OCI-LY7 (cell line): Measurements from ENCODE around the gene INSL3. TPM values are rescaled to one million over a fixed set of nuclear protein-coding genes. Genes with fewer than 3 reads are reported as not detected.

Source experiments
- BruUV-seq: library from RNA; stranded (reverse); fragments of 400-500 nt; replicated peaks from 2 replicates; lab custom pipeline; 2021; lab: Mats Ljungman, UMichigan
- CTCF ChIA-PET: fragments of 300-600 bp; sonication (Branson Sonifier 250); formaldehyde crosslinking; loops from one replicate; lab custom pipeline; 2022; ENCODE audit warnings: antibody characterized with exemption; ENCODE audit not compliant: unreplicated experiment; lab: Charles Lee
- POLR2A ChIA-PET: fragments of 300-600 bp; sonication (Branson Sonifier 250); formaldehyde crosslinking; loops from one replicate; lab custom pipeline; 2022; ENCODE audit warnings: antibody characterized with exemption; lab: Charles Lee
- DNase-seq: peaks from one replicate; pipeline ENCODE4 v3.0.0-alpha.2; 2015; ENCODE audit warnings: low spot score
- H2AFZ ChIP-seq: fragments of 200-600 bp; sonication (generic), shearing (Covaris generic); 2 replicates; pipeline ENCODE4 v1.6.1; 2014; ENCODE audit warnings: mild to moderate bottlenecking, antibody characterized with exemption, low read length, moderate library complexity
- H3K27ac ChIP-seq: fragments of 200-600 bp; sonication (generic); 2 replicates; pipeline ENCODE4 v1.5.1; 2014; ENCODE audit warnings: mixed run types, low read depth, mild to moderate bottlenecking, moderate library complexity, low read length, inconsistent platforms; ENCODE audit not compliant: poor library complexity, severe bottlenecking
- H3K36me3 ChIP-seq: fragments of 200-600 bp; sonication (generic); 2 replicates; pipeline ENCODE4 v1.6.1; 2014; ENCODE audit warnings: mild to moderate bottlenecking, antibody characterized with exemption, low read length, moderate library complexity, mixed read lengths; ENCODE audit not compliant: insufficient read depth
- H3K4me1 ChIP-seq: fragments of 200-600 bp; sonication (generic); 2 replicates; pipeline ENCODE4 v1.5.1; 2014; ENCODE audit warnings: mild to moderate bottlenecking, low read length; ENCODE audit not compliant: insufficient read depth, poor library complexity, severe bottlenecking
- H3K4me2 ChIP-seq: fragments of 200-600 bp; sonication (generic); 2 replicates; pipeline ENCODE4 v1.6.1; 2014; ENCODE audit warnings: mild to moderate bottlenecking, low read length
- H3K4me3 ChIP-seq: fragments of 200-600 bp; sonication (generic); 2 replicates; pipeline ENCODE4 v1.5.1; 2014; ENCODE audit warnings: mild to moderate bottlenecking, low read depth, low read length; ENCODE audit not compliant: poor library complexity, severe bottlenecking
- H3K79me2 ChIP-seq: fragments of 200-600 bp; sonication (generic); 2 replicates; pipeline ENCODE4 v1.6.1; 2016; ENCODE audit warnings: low read depth, mild to moderate bottlenecking, low read length, moderate library complexity, mixed read lengths; ENCODE audit not compliant: insufficient read depth
- H3K9me2 ChIP-seq: fragments of 200-600 bp; sonication (generic); 2 replicates; pipeline ENCODE4 v1.6.1; 2016; ENCODE audit warnings: mild to moderate bottlenecking, low read length, mixed read lengths; ENCODE audit not compliant: insufficient read depth
- H3K9me3 ChIP-seq: fragments of 200-600 bp; sonication (generic); 2 replicates; pipeline ENCODE4 v1.6.1; 2014; ENCODE audit warnings: mild to moderate bottlenecking, mixed run types, low read length, mixed read lengths
- H4K20me1 ChIP-seq: fragments of 200-600 bp; sonication (generic); 2 replicates; pipeline ENCODE4 v1.6.1; 2014; ENCODE audit warnings: mild to moderate bottlenecking, antibody characterized with exemption, low read length, moderate library complexity, mixed read lengths; ENCODE audit not compliant: insufficient read depth
- CTCF ChIP-seq: fragments of 200-600 bp; sonication (generic); conservative IDR thresholded peaks from 2 replicates; pipeline ENCODE4 v1.5.1; 2014; ENCODE audit warnings: mild to moderate bottlenecking, antibody characterized with exemption, low read length, moderate library complexity, mixed read lengths
- EZH2phosphoT487 ChIP-seq: fragments of 200-600 bp; sonication (generic); IDR thresholded peaks from 2 replicates; pipeline ENCODE4 v1.6.1; 2018; ENCODE audit warnings: low read depth, borderline replicate concordance, mild to moderate bottlenecking, mixed run types, antibody characterized with exemption, low read length, moderate library complexity, mixed read lengths
- intact Hi-C: fragments of 100-400 bp; cut with micrococcal nuclease; formaldehyde crosslinking; loops from one replicate; pipeline ENCODE4 v1.10.0; 2022; ENCODE audit not compliant: unreplicated experiment
- total RNA-seq, 2 experiments: library from RNA; depleted of rRNA in 1 of 2; stranded (reverse); fragments of >200 nt in 1 of 2; shearing (Covaris generic) in 1 of 2; gene quantifications; 2 replicates each; pipeline ENCODE4 v1.2.3, GENCODE V29; 2014 to 2022

Gene INSL3
- total RNA-seq, 2 experiments from 2014 or later, result 0.25 to 0.38 TPM

DNA sequence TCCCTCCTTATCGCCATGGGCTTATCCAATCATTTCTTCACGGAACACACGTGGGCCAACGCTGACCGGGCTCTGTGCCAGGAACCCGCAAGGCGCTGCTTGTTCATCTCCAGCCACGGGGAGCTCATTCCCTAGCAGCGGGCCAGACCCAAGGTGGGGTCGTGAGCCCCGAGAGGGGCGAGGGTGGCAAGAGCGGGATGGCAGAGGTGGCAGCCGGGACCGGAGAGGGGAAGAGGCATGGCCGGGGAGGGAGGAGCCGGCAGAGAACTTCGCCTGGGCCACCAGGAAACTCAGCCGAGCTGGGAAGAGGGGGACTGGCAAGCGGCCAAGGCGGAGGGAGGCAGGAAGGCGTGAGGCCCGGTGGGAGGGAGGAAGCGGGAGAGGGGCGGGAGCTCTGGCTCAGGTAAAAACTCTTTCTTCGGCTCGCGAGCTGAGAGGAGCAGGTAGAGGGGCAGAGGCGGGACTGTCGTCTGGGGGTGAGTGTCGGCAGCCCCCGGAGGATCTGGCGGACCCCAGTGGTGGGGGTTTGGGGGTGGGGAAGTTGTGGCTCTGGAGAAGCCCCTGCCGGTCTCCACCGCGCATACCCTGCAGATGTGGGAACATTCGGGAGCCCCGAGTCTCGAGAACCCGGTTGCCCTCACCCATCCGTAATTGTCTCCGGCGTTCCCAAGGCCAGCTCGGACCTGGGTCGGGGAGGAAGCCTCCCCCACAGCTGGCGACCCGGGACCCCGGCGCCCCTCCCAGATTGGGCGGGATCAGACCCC lies 26.4 kb downstream of the INSL3 start, which contains the start of gene B3GNT3:
TSS of gene B3GNT3 (plus strand) at position 408 of the 764 bp plus-strand sequence. CDS start 12,670 bp downstream, outside the sequence.
- intact Hi-C loops, result no loop called here

DNA sequence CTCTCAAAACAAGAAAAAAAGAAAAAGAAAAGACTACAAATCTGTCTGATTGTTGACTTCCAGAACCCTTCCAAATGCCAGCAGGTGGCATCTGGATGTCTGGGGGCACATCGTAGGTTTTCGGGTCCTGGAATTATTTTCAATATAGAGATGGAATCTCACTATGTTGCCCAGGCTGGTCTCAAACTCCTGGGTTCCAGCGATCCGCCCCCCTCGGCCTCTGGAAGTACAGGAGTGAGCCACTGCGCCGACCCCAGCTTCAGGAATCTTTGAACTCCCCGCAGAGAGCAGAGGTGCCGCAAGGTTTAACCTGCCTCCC lies 26.9 kb downstream of the INSL3 start:
- Histone ChIP-seq H3K9me2 (no peaks in the 10 kb centered on the region), H2AFZ (no peak overlapping the region), H3K36me3 (0 out of 2 replicates have a peak, but pooled peaks cover under 1% of the 10 kb centered on the region), H3K4me2 (no peak overlapping the region), H3K9me3 (no peaks in the 10 kb centered on the region), H3K4me3 (no peak overlapping the region), H4K20me1 (no peaks in the 10 kb centered on the region), H3K27ac (no peak overlapping the region), H3K79me2 (no peaks in the 10 kb centered on the region), H3K4me1 (peaks cover 4% of the 10 kb centered on the region)
- POLR2A ChIA-PET, result no interaction called here
- TF ChIP-seq CTCF, result no peak
- no peak for TF ChIP-seq EZH2phosphoT487
- intact Hi-C loops, result no loop called here
- no TSS peak for BruUV-seq
- CTCF ChIA-PET, result no interaction called here
- no peak for DNase-seq

More for the DNA sequence above, 26.4 kb downstream of the INSL3 start, which contains the start of gene B3GNT3:
- no peaks in the 10 kb centered on the region for H4K20me1 ChIP-seq
- no peak for TF ChIP-seq EZH2phosphoT487
- TF ChIP-seq CTCF, result no peak
- no peak for DNase-seq
- H3K27ac ChIP-seq, result no peak within 1 kb of the TSS
- H3K4me2 ChIP-seq, result no peak within 1 kb of the TSS
- POLR2A ChIA-PET, result no interaction called here
- BruUV-seq, result no TSS peak
- CTCF ChIA-PET, result no interaction called here
- no peaks in the 10 kb centered on the region for H3K79me2 ChIP-seq
- H2AFZ ChIP-seq, result no peak within 1 kb of the TSS
- H3K36me3 ChIP-seq, result no peaks in the 10 kb centered on the region
- H3K9me3 ChIP-seq, result no peaks in the 10 kb centered on the region
- H3K9me2 ChIP-seq, result no peaks in the 10 kb centered on the region
- H3K4me1 ChIP-seq, result peaks cover 4% of the 10 kb centered on the region
- no peak within 1 kb of the TSS for H3K4me3 ChIP-seq
